Immature natural killer cell (primary cell): Measurements from ENCODE around the gene CAD. TPM values are rescaled to one million over a fixed set of nuclear protein-coding genes. Genes with fewer than 3 reads are reported as not detected.
A peak's percentile ranks its signal among the peaks of the same experiment; 100 is the strongest.

Experiments
- DNase-seq, 3 donors: peaks; one replicate each; pipeline ENCODE4 v3.0.0; 2022; ENCODE audit warnings: mixed read lengths in 1 of 3
- H3K27ac Mint-ChIP-seq, 6 donors: one replicate each; pipeline ENCODE4 v1.8.0; 2020; ENCODE audit warnings: mixed read lengths in 6 of 6, mild to moderate bottlenecking in 5 of 6, inconsistent platforms in 4 of 6, moderate library complexity in 3 of 6
- H3K27me3 Mint-ChIP-seq, 3 donors: one replicate each; pipeline ENCODE4 v1.8.0; 2020 to 2021; ENCODE audit warnings: low read depth in 3 of 3, mild to moderate bottlenecking in 3 of 3, mixed read lengths in 3 of 3, moderate library complexity in 3 of 3, inconsistent platforms in 1 of 3
- H3K36me3 Mint-ChIP-seq, 3 donors: one replicate each; pipeline ENCODE4 v1.8.0; 2020; ENCODE audit warnings: mixed read lengths in 3 of 3, inconsistent platforms in 2 of 3, mild to moderate bottlenecking in 2 of 3
- H3K4me1 Mint-ChIP-seq, 2 donors: one replicate each; pipeline ENCODE4 v1.8.0; 2020; ENCODE audit warnings: inconsistent platforms in 2 of 2, mild to moderate bottlenecking in 2 of 2, mixed read lengths in 2 of 2, moderate library complexity in 1 of 2
- H3K4me3 Mint-ChIP-seq, 5 donors: one replicate each; pipeline ENCODE4 v1.8.0; 2020; ENCODE audit warnings: mild to moderate bottlenecking in 5 of 5, mixed read lengths in 5 of 5, inconsistent platforms in 3 of 5, moderate library complexity in 3 of 5
- H3K9me3 Mint-ChIP-seq, 6 donors: one replicate each; pipeline ENCODE4 v1.8.0; 2020; ENCODE audit warnings: mild to moderate bottlenecking in 6 of 6, mixed read lengths in 6 of 6, inconsistent platforms in 4 of 6, moderate library complexity in 3 of 6
- polyA plus RNA-seq, 3 donors: library from polyadenylated mRNA; unstranded; fragments of 300-500 nt; fragmentation: Illumina TruSeq; gene quantifications; one replicate each; pipeline ENCODE4 v1.2.3, GENCODE V29; 2021

The CAD gene
- polyA plus RNA-seq, 3 donors from 2014 or later: 6.9 to 17.8 (median 8.5) TPM

- Mint-ChIP-seq H3K27ac (peak overlapping the region in 1 of 6 donors; percentile 35), H3K4me1 (peaks cover 16 to 24% of the 10 kb centered on the region in 2 donors), H3K27me3 (peaks cover 4 to 11% (median 9%) of the 10 kb centered on the region in 3 donors), H3K9me3 (peaks cover 0 to 1% (median 0%) of the 10 kb centered on the region in 6 donors), H3K4me3 (peak overlapping the region in 1 of 5 donors; percentile 12), H3K36me3 (peaks cover 13 to 20% (median 17%) of the 10 kb centered on the region in 3 donors)
- no peak for DNase-seq
Measured at GRCh38 chr2:27208486-27209050, 8.6 kb upstream of the CAD start.

- H3K4me3 Mint-ChIP-seq: peak overlapping the region; percentile 30 to 68 (median 48)
Measured at GRCh38 chr2:27209621-27210401, 7.4 kb upstream of the CAD start.

GRCh38 chr2:27211241-27211942 lies 5.8 kb upstream of the CAD start:
- Mint-ChIP-seq H3K4me1 (peaks cover 22 to 28% of the 10 kb centered on the region in 2 donors), H3K4me3 (peak overlapping the region; percentile 84 to 99 (median 86)), H3K9me3 (peaks cover 0 to 1% (median 0%) of the 10 kb centered on the region in 6 donors), H3K27me3 (peaks cover 4 to 11% (median 7%) of the 10 kb centered on the region in 3 donors), H3K27ac (peak overlapping the region; percentile 72 to 100 (median 87)), H3K36me3 (peaks cover 6 to 9% (median 8%) of the 10 kb centered on the region in 3 donors)
- DNase-seq: no peak

More at GRCh38 chr2:27209621-27210401, 7.4 kb upstream of the CAD start:
- Mint-ChIP-seq H3K36me3 (peaks cover 13 to 17% (median 16%) of the 10 kb centered on the region in 3 donors), H3K4me1 (peaks cover 18 to 27% of the 10 kb centered on the region in 2 donors), H3K27me3 (peaks cover 4 to 11% (median 9%) of the 10 kb centered on the region in 3 donors), H3K27ac (peak overlapping the region in 4 of 6 donors; percentile 7 to 84 (median 41)), H3K9me3 (peaks cover 0 to 1% (median 0%) of the 10 kb centered on the region in 6 donors)
- no peak for DNase-seq

GRCh38 chr2:27211943-27212625 lies 5.1 kb upstream of the CAD start, which contains the start of the genes ATRAID and SLC5A6:
ATRAID (plus strand) TSS chr2:27212041; CDS start chr2:27212369, 328 bp downstream.
SLC5A6 (minus strand) TSS chr2:27212268; CDS start chr2:27207650, 4,618 bp downstream.
- peaks cover 0 to 1% (median 0%) of the 10 kb centered on the region in 6 donors for H3K9me3 Mint-ChIP-seq
- peak; percentile 88 to 91 (median 90) for DNase-seq
- peaks cover 29 to 35% of the 10 kb centered on the region in 2 donors for H3K4me1 Mint-ChIP-seq
- H3K36me3 Mint-ChIP-seq: peaks cover 2 to 5% (median 3%) of the 10 kb centered on the region in 3 donors
- peaks cover 4 to 11% (median 7%) of the 10 kb centered on the region in 3 donors for H3K27me3 Mint-ChIP-seq
- H3K27ac Mint-ChIP-seq: peak within 1 kb of the TSS; percentile 99 to 100 (median 100)
- H3K4me3 Mint-ChIP-seq: peak within 1 kb of the TSS; percentile 93 to 99 (median 98)

GRCh38 chr2:27212626-27213471 lies 4.3 kb upstream of the CAD start:
- H3K36me3 Mint-ChIP-seq: peaks cover 0 to 3% (median 0%) of the 10 kb centered on the region in 3 donors
- H3K9me3 Mint-ChIP-seq: peaks cover 0 to 1% (median 0%) of the 10 kb centered on the region in 6 donors
- H3K4me1 Mint-ChIP-seq: peaks cover 36 to 43% of the 10 kb centered on the region in 2 donors
- peaks cover 6 to 13% (median 7%) of the 10 kb centered on the region in 3 donors for H3K27me3 Mint-ChIP-seq
- peak; percentile 68 to 78 (median 75) for DNase-seq
- peak overlapping the region; percentile 99 to 100 (median 100) for H3K27ac Mint-ChIP-seq
- peak overlapping the region; percentile 93 to 99 (median 98) for H3K4me3 Mint-ChIP-seq

- Mint-ChIP-seq H3K36me3 (peaks cover 0 to 1% (median 0%) of the 10 kb centered on the region in 3 donors), H3K4me3 (no peak overlapping the region), H3K9me3 (peaks cover 0 to 1% (median 0%) of the 10 kb centered on the region in 6 donors), H3K27ac (peak overlapping the region in 3 of 6 donors; percentile 20 to 79 (median 34)), H3K4me1 (peaks cover 44 to 50% of the 10 kb centered on the region in 2 donors), H3K27me3 (peaks cover 5 to 13% (median 6%) of the 10 kb centered on the region in 3 donors)
- no peak for DNase-seq
Measured at GRCh38 chr2:27214941-27215340, 2.2 kb upstream of the CAD start.

- Mint-ChIP-seq H3K27ac (peak overlapping the region; percentile 69 to 92 (median 90)), H3K4me3 (peak overlapping the region; percentile 83 to 95 (median 93)), H3K9me3 (peaks cover 0 to 1% (median 0%) of the 10 kb centered on the region in 6 donors), H3K36me3 (peaks cover 0 to 9% (median 4%) of the 10 kb centered on the region in 3 donors), H3K4me1 (peaks cover 40 to 42% of the 10 kb centered on the region in 2 donors), H3K27me3 (peaks cover 5 to 10% (median 6%) of the 10 kb centered on the region in 3 donors)
- DNase-seq: no peak
Measured at GRCh38 chr2:27216416-27217137, 592 bp upstream of the CAD start.

GRCh38 chr2:27218614-27219013 lies 1.4 kb downstream of the CAD start:
- peaks cover 0 to 4% (median 2%) of the 10 kb centered on the region in 3 donors for H3K27me3 Mint-ChIP-seq
- peak overlapping the region in 1 of 6 donors; percentile 69 for H3K27ac Mint-ChIP-seq
- DNase-seq: no peak
- peaks cover 0 to 18% (median 4%) of the 10 kb centered on the region in 3 donors for H3K36me3 Mint-ChIP-seq
- H3K9me3 Mint-ChIP-seq: no peaks in the 10 kb centered on the region
- H3K4me1 Mint-ChIP-seq: peaks cover 28 to 30% of the 10 kb centered on the region in 2 donors
- peak overlapping the region; percentile 38 to 93 (median 61) for H3K4me3 Mint-ChIP-seq

GRCh38 chr2:27219091-27219490 lies 1.9 kb downstream of the CAD start:
- peaks cover 0 to 18% (median 4%) of the 10 kb centered on the region in 3 donors for H3K36me3 Mint-ChIP-seq
- no peak for DNase-seq
- H3K4me1 Mint-ChIP-seq: peaks cover 27% of the 10 kb centered on the region in 2 donors
- H3K4me3 Mint-ChIP-seq: no peak overlapping the region
- H3K27me3 Mint-ChIP-seq: peaks cover 0 to 4% (median 2%) of the 10 kb centered on the region in 3 donors
- no peaks in the 10 kb centered on the region for H3K9me3 Mint-ChIP-seq
- H3K27ac Mint-ChIP-seq: no peak overlapping the region

GRCh38 chr2:27220091-27220490 lies 2.9 kb downstream of the CAD start:
- DNase-seq: no peak
- H3K4me1 Mint-ChIP-seq: peaks cover 27% of the 10 kb centered on the region in 2 donors
- H3K27me3 Mint-ChIP-seq: peaks cover 0 to 4% (median 2%) of the 10 kb centered on the region in 3 donors
- peaks cover 4 to 26% (median 4%) of the 10 kb centered on the region in 3 donors for H3K36me3 Mint-ChIP-seq
- peak overlapping the region in 1 of 5 donors; percentile 27 for H3K4me3 Mint-ChIP-seq
- no peak overlapping the region for H3K27ac Mint-ChIP-seq
- H3K9me3 Mint-ChIP-seq: no peaks in the 10 kb centered on the region

- DNase-seq: no peak
- Mint-ChIP-seq H3K4me1 (peaks cover 24 to 27% of the 10 kb centered on the region in 2 donors), H3K36me3 (peaks cover 4 to 27% (median 4%) of the 10 kb centered on the region in 3 donors), H3K27ac (no peak overlapping the region), H3K4me3 (no peak overlapping the region), H3K27me3 (peaks cover 0 to 4% (median 2%) of the 10 kb centered on the region in 3 donors), H3K9me3 (no peaks in the 10 kb centered on the region)
Measured at GRCh38 chr2:27221166-27221565, 4.0 kb downstream of the CAD start.
